Adrenal gland (tissue), 5 donors: Measurements from ENCODE around the gene CHRNB4.

ENCODE experiments used
- CTCF ChIP-seq, 6 experiments: fragments of 450-650 bp in 4 of 6; fragments of 200-600 bp in 2 of 6; sonication (generic) in 1 of 6; IDR thresholded peaks; 1 replicate in 5 of 6; 2 replicates in 1 of 6; pipeline versions ENCODE4 v1.5.1 to v1.8.0; 2016 to 2021; ENCODE audit warnings: antibody characterized with exemption in 6 of 6, mild to moderate bottlenecking in 2 of 6, moderate library complexity in 1 of 6
- POLR2A ChIP-seq, 2 donors: fragments of 450-650 bp; IDR thresholded peaks; one replicate each; pipeline ENCODE4 v1.6.1; 2017; ENCODE audit warnings: antibody characterized with exemption in 2 of 2, mild to moderate bottlenecking in 2 of 2, moderate library complexity in 1 of 2
- donor health status: DM: no; HTN: no; CAD: no.

- TF ChIP-seq CTCF (IDR thresholded peaks at IDR 0.05): no peak
- TF ChIP-seq POLR2A (IDR thresholded peaks at IDR 0.05): no peak
Measured at GRCh38 chr15:78630886-78631633, 9.9 kb downstream of the CHRNB4 start.
